Natural killer cell (primary cell): Measurements from ENCODE around the gene CLDN24. TPM values are rescaled to one million over a fixed set of nuclear protein-coding genes. Genes with fewer than 3 reads are reported as not detected.

Experiments used
- ATAC-seq, 3 donors: fragments of 150-1000 bp in 2 of 3; fragments of 200-7000 bp in 1 of 3; cut with Tn5 transposase; 1 replicate in 1 of 3; 2 replicates in 2 of 3; pipeline ENCODE4 v1.10.0; 2021; ENCODE audit warnings: mild to moderate bottlenecking in 2 of 3, moderate library complexity in 2 of 3
- DNase-seq, 2 donors: peaks; one replicate each; pipeline versions ENCODE4 v3.0.0 to v3.0.0-alpha.2; 2013 to 2021; ENCODE audit warnings: mixed read lengths in 1 of 2
- H3K27ac ChIP-seq: one replicate; pipeline ENCODE4 v1.5.1; 2013; ENCODE audit warnings: mild to moderate bottlenecking, low read length
- H3K27me3 ChIP-seq: one replicate; pipeline ENCODE4 v1.6.1; 2013; ENCODE audit warnings: low read length; ENCODE audit not compliant: control insufficient read depth, insufficient read depth
- H3K36me3 ChIP-seq: one replicate; pipeline ENCODE4 v1.6.1; 2013; ENCODE audit warnings: low read length; ENCODE audit not compliant: control insufficient read depth, insufficient read depth
- H3K4me1 ChIP-seq: one replicate; pipeline ENCODE4 v1.6.1; 2013; ENCODE audit warnings: low read length; ENCODE audit not compliant: control insufficient read depth, insufficient read depth
- H3K4me3 ChIP-seq: one replicate; pipeline ENCODE4 v1.5.1; 2013; ENCODE audit warnings: low read length
- H3K9me3 ChIP-seq: one replicate; pipeline ENCODE4 v1.6.1; 2013; ENCODE audit warnings: low read length; ENCODE audit not compliant: control insufficient read depth, insufficient read depth
- H3K27ac Mint-ChIP-seq, 2 donors: one replicate each; pipeline ENCODE4 v1.8.0; 2022; ENCODE audit warnings: mild to moderate bottlenecking in 2 of 2, mixed read lengths in 2 of 2, moderate library complexity in 1 of 2
- H3K27me3 Mint-ChIP-seq, 2 donors: one replicate each; pipeline ENCODE4 v1.8.0; 2022; ENCODE audit warnings: low read depth in 2 of 2, mixed read lengths in 2 of 2
- H3K36me3 Mint-ChIP-seq: one replicate; pipeline ENCODE4 v1.8.0; 2022; ENCODE audit warnings: mixed read lengths
- H3K4me1 Mint-ChIP-seq, 2 donors: one replicate each; pipeline ENCODE4 v1.8.0; 2022; ENCODE audit warnings: mixed read lengths in 2 of 2
- H3K4me3 Mint-ChIP-seq: one replicate; pipeline ENCODE4 v1.8.0; 2022; ENCODE audit warnings: mild to moderate bottlenecking, moderate library complexity, mixed read lengths
- H3K9me3 Mint-ChIP-seq, 2 donors: one replicate each; pipeline ENCODE4 v1.8.0; 2022; ENCODE audit warnings: mixed read lengths in 2 of 2
- CTCF ChIP-seq: fragments of 200-600 bp; IDR thresholded peaks from one replicate; pipeline ENCODE4 v1.8.0; 2022; ENCODE audit warnings: antibody characterized with exemption
- WGBS: methylation state at CpG from one replicate; pipeline ENCODE4 v1.1.7; 2013; ENCODE audit warnings: missing lambda C conversion rate; ENCODE audit not compliant: insufficient coverage; 5-methylcytosine and 5-hydroxymethylcytosine counted together
- intact Hi-C: fragments of 100-400 bp; cut with micrococcal nuclease; formaldehyde crosslinking; loops from one replicate; pipeline ENCODE4 v1.14.2; 2022
- total RNA-seq, 4 donors: library from RNA; stranded (reverse); fragments of 120-200 nt in 1 of 4; gene quantifications; one replicate each; pipeline versions ENCODE4 v1.2.3 to v1.2.4, GENCODE V29; 2013 to 2022

The CLDN24 gene
- total RNA-seq, 3 donors from 2014 or later (not counting 1 experiment from before 2014, with no cell fraction given): 1.3 TPM; not detected in 2

GRCh38 chr4:183360161-183360919, 38.1 kb upstream of the CLDN24 start:
- intact Hi-C loops: no loop called here
- H3K36me3 Mint-ChIP-seq: no peaks in the 10 kb centered on the region
- no peak overlapping the region for H3K4me3 ChIP-seq

GRCh38 chr4:183358215-183358755, 36.1 kb upstream of the CLDN24 start:
- no peaks in the 10 kb centered on the region for H3K36me3 Mint-ChIP-seq
- H3K4me1 Mint-ChIP-seq: no peaks in the 10 kb centered on the region
- H3K4me1 ChIP-seq: no peaks in the 10 kb centered on the region
- no peak overlapping the region for H3K4me3 ChIP-seq
- no peaks in the 10 kb centered on the region for H3K9me3 ChIP-seq
- H3K27me3 ChIP-seq: no peaks in the 10 kb centered on the region
- H3K27ac Mint-ChIP-seq: no peak overlapping the region
- intact Hi-C loops: no loop called here
- DNase-seq (no peak), ATAC-seq (no peak)
- H3K36me3 ChIP-seq: no peaks in the 10 kb centered on the region
- H3K27ac ChIP-seq: no peak overlapping the region
- WGBS: 89% methylated on average over 13 of the region's 13 CpGs
- H3K9me3 Mint-ChIP-seq: no peaks in the 10 kb centered on the region
- TF ChIP-seq CTCF: no peak
- no peak overlapping the region for H3K4me3 Mint-ChIP-seq
- peaks cover 6 to 7% of the 10 kb centered on the region in 2 donors for H3K27me3 Mint-ChIP-seq

More at GRCh38 chr4:183360161-183360919, 38.1 kb upstream of the CLDN24 start:
- H3K4me1 Mint-ChIP-seq: no peaks in the 10 kb centered on the region
- H3K9me3 ChIP-seq: no peaks in the 10 kb centered on the region
- 78% methylated on average over 11 of the region's 11 CpGs for WGBS
- H3K27me3 ChIP-seq: no peaks in the 10 kb centered on the region
- no peak overlapping the region for H3K27ac ChIP-seq
- DNase-seq (no peak), ATAC-seq (no peak)
- peaks cover 3 to 7% of the 10 kb centered on the region in 2 donors for H3K27me3 Mint-ChIP-seq
- no peak overlapping the region for H3K4me3 Mint-ChIP-seq
- no peaks in the 10 kb centered on the region for H3K36me3 ChIP-seq
- TF ChIP-seq CTCF: no peak
- H3K27ac Mint-ChIP-seq: no peak overlapping the region
- H3K9me3 Mint-ChIP-seq: no peaks in the 10 kb centered on the region
- H3K4me1 ChIP-seq: no peaks in the 10 kb centered on the region

GRCh38 chr4:183356931-183357675, 34.9 kb upstream of the CLDN24 start:
- Histone ChIP-seq H3K4me1 (no peaks in the 10 kb centered on the region), H3K4me3 (no peak overlapping the region), H3K27ac (no peak overlapping the region), H3K9me3 (no peaks in the 10 kb centered on the region), H3K27me3 (no peaks in the 10 kb centered on the region), H3K36me3 (no peaks in the 10 kb centered on the region)
- intact Hi-C loops: no loop called here
- no peak for TF ChIP-seq CTCF
- WGBS: 90% methylated on average over 19 of the region's 20 CpGs
- ATAC-seq: no peak
- H3K9me3 Mint-ChIP-seq: no peaks in the 10 kb centered on the region
- H3K27me3 Mint-ChIP-seq: peaks cover 7 to 8% of the 10 kb centered on the region in 2 donors
- no peak overlapping the region for H3K4me3 Mint-ChIP-seq
- DNase-seq: no peak
- no peak overlapping the region for H3K27ac Mint-ChIP-seq
- H3K36me3 Mint-ChIP-seq: no peaks in the 10 kb centered on the region
- H3K4me1 Mint-ChIP-seq: no peaks in the 10 kb centered on the region
